Esophagus (tissue), 2 donors: ENCODE results near the gene WNK2. TPM values are rescaled to one million over a fixed set of nuclear protein-coding genes. Genes with fewer than 3 reads are reported as not detected.
"Not testable (repeated sequence)": the region's sequence is repeated elsewhere in the genome, so short reads cannot be mapped to it uniquely, and the experiment has no call there.

ENCODE experiments used
- H3K27ac ChIP-seq, 2 donors: one replicate each; pipeline ENCODE4 v1.5.1; 2013; ENCODE audit warnings: low read depth in 2 of 2, mild to moderate bottlenecking in 2 of 2, inconsistent platforms in 1 of 2, low read length in 1 of 2, moderate library complexity in 1 of 2
- H3K27me3 ChIP-seq, 2 donors: one replicate each; pipeline ENCODE4 v1.6.1; 2013; ENCODE audit warnings: low read length in 2 of 2, control low read depth in 1 of 2, mild to moderate bottlenecking in 1 of 2; ENCODE audit not compliant: insufficient read depth in 2 of 2, control insufficient read depth in 1 of 2
- H3K36me3 ChIP-seq, 2 donors: one replicate each; pipeline ENCODE4 v1.6.1; 2013; ENCODE audit warnings: low read length in 1 of 2; ENCODE audit not compliant: control insufficient read depth in 2 of 2, insufficient read depth in 2 of 2
- H3K4me1 ChIP-seq, 2 donors: one replicate each; pipeline ENCODE4 v1.6.1; 2013; ENCODE audit warnings: low read length in 1 of 2; ENCODE audit not compliant: control insufficient read depth in 2 of 2, insufficient read depth in 2 of 2
- H3K4me3 ChIP-seq, 2 donors: one replicate each; pipeline ENCODE4 v1.5.1; 2013; ENCODE audit warnings: low read length in 2 of 2, mild to moderate bottlenecking in 2 of 2, low read depth in 1 of 2, moderate library complexity in 1 of 2
- H3K9me3 ChIP-seq, 2 donors: one replicate each; pipeline ENCODE4 v1.6.1; 2013; ENCODE audit warnings: mild to moderate bottlenecking in 2 of 2, low read depth in 1 of 2, low read length in 1 of 2, moderate library complexity in 1 of 2; ENCODE audit not compliant: control insufficient read depth in 2 of 2, insufficient read depth in 1 of 2
- WGBS, 2 donors: extraction: QIAGEN DNeasy Blood & Tissue Kit; methylation state at CpG; one replicate each; pipeline ENCODE4 v1.1.7; 2013; 5-methylcytosine and 5-hydroxymethylcytosine counted together
- polyA plus RNA-seq, 2 donors: library from polyadenylated mRNA; stranded (reverse); fragments of 200-250 nt; gene quantifications; one replicate each; pipeline ENCODE4 v1.2.3, GENCODE V29; 2013
- donor health status: healthy with polysubstance abuse.
- donor health status: Bipolar disorder and iron deficiency.

Gene WNK2
- polyA plus RNA-seq, 2 donors = 2.1 to 3.4 TPM

DNA sequence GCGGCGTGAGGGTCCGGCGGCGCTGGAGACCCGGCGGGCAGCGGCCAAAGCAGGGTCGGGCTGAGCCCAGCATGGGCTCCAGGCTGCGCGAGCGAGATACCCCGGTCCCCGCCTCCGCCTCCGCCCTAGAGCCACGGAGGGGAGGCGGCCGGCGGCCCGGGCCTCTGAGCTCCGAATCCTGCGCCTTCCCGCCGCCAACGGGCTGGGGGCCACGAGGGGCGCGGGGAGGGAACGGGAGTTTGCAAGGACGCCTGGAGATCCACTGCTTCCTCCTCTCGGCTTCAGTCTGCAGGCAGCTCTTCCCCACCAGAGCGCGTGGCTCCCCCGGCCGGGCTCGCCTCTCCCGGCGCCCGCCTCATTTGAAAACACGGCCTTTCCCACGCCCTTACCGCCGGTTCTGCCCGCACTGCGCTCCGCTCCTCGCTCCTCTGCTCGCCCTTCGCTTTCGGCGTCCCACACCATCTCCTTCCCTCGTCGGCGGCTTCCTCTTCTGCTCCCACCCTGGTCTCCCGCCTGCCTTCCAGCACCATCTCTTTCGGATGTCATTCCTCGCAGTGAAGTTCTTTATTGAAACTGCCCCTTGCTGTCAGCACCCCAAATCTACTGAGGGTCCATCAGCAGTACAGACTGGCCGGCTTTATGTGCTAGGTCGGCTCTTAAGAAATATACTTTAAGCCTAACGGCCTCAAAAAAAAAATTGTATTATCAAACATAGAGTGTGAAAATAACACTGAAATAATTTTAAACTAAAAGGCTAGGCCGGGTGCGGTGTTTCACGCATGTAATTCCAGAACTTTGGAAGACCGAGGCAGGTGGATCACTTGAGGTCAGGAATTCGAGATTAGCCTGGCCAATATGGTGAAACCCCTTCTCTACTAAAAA is 162.5 kb downstream of the WNK2 start:
- no peaks in the 10 kb centered on the region for H3K27me3 ChIP-seq
- H3K4me1 ChIP-seq = peaks cover 0 to 11% of the 10 kb centered on the region in 2 donors
- no peak overlapping the region for H3K27ac ChIP-seq
- 16 to 20% methylated on average over 45 to 66 of the region's 66 CpGs for WGBS, 2 donors
- no peaks in the 10 kb centered on the region for H3K36me3 ChIP-seq
- peak overlapping the region; percentile 29 to 40 for H3K4me3 ChIP-seq
- H3K9me3 ChIP-seq = no peaks in the 10 kb centered on the region

- H3K36me3 ChIP-seq, H3K4me1 ChIP-seq, H3K27ac ChIP-seq, H3K4me3 ChIP-seq, H3K27me3 ChIP-seq, H3K9me3 ChIP-seq: not testable (repeated sequence)
- WGBS, 2 donors = 92 to 93% methylated on average over 9 of the region's 9 CpGs
Measured at GRCh38 chr9:93347371-93347975, 163.5 kb downstream of the WNK2 start.

GRCh38 chr9:93353413-93354310 is 169.7 kb downstream of the WNK2 start:
- not testable (repeated sequence) for H3K4me3 ChIP-seq, H3K36me3 ChIP-seq, H3K9me3 ChIP-seq, H3K4me1 ChIP-seq, H3K27ac ChIP-seq, H3K27me3 ChIP-seq
- 91 to 93% methylated on average over 14 of the region's 14 CpGs for WGBS, 2 donors

DNA sequence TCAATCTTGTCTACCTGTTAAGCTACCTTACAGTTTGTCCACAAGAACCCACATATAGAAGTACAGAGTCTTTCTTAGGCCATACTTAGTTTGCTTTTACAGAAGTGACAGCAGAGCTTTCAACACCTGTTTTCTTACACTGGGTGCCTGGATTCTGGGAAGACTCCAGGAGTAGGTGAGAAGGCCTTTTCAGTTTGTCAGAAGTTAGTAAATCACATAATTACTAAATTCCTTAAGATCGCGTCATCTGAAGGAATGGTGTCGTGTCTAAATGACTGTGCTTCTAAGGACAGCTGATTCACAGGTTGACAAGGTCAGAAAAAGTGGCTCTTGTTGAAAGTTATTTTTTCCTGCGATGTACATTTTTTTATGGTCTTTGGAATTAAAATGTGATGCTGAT is 170.5 kb downstream of the WNK2 start:
- Histone ChIP-seq H3K4me3 (no peak overlapping the region), H3K36me3 (no peaks in the 10 kb centered on the region), H3K4me1 (no peaks in the 10 kb centered on the region), H3K9me3 (no peaks in the 10 kb centered on the region), H3K27ac (no peak overlapping the region), H3K27me3 (no peaks in the 10 kb centered on the region)
- 85% methylated on average over 4 of the region's 4 CpGs for WGBS, 2 donors

DNA sequence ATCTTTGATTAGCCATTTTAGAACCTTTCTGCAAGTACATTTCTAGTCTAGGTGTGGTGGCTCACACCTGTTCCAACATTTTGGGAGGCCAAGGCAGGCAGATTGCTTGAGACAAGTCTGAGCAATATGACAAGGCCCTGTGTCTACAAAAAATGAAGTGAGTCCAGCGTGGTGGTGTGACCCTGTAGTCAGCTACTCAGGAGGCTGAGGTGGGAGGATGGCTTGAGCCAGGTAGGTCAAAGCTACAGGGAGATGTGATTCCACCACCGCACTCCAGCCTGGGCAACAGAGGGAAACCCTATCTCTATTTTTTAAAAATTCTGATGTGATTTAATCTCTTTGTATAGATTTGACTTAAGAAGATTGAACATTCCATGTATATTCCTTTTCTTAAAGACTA is 171.9 kb downstream of the WNK2 start:
- H3K9me3 ChIP-seq = no peaks in the 10 kb centered on the region
- 95 to 96% methylated on average over 2 of the region's 2 CpGs for WGBS, 2 donors
- H3K4me1 ChIP-seq = no peaks in the 10 kb centered on the region
- H3K27me3 ChIP-seq = no peaks in the 10 kb centered on the region
- H3K27ac ChIP-seq = no peak overlapping the region
- H3K4me3 ChIP-seq = no peak overlapping the region
- no peaks in the 10 kb centered on the region for H3K36me3 ChIP-seq

GRCh38 chr9:93357649-93358048 is 173.7 kb downstream of the WNK2 start:
- no peaks in the 10 kb centered on the region for H3K4me1 ChIP-seq
- H3K27ac ChIP-seq = no peak overlapping the region
- no peak overlapping the region for H3K4me3 ChIP-seq
- no peaks in the 10 kb centered on the region for H3K36me3 ChIP-seq
- no peaks in the 10 kb centered on the region for H3K9me3 ChIP-seq
- 57 to 70% methylated on average over 5 of the region's 5 CpGs for WGBS, 2 donors
- no peaks in the 10 kb centered on the region for H3K27me3 ChIP-seq

DNA sequence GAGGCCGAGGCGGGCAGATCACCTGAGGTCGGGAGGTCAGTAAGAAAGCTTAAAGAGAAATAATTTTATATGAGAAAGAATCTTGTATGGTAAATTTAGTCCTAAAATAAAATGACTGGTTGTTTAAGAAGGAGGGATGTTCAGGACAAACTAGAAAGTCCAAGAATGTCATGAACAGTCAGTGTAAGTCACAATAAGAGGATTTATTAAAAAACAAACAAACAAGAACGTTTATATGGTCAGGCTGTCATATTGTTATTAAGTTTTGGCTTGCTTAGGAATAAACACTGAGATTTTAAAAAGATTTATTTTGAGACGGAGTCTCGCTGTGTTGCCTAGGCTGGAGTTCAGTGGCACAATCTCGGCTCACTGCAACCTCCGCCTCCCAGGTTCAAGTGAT is 176.0 kb downstream of the WNK2 start:
- H3K27ac ChIP-seq, H3K4me3 ChIP-seq, H3K4me1 ChIP-seq, H3K27me3 ChIP-seq, H3K36me3 ChIP-seq, H3K9me3 ChIP-seq: not testable (repeated sequence)
- WGBS, 2 donors = 84 to 86% methylated on average over 8 of the region's 8 CpGs

- Histone ChIP-seq H3K4me3 (no peak overlapping the region), H3K27ac (no peak overlapping the region), H3K36me3 (no peaks in the 10 kb centered on the region), H3K4me1 (no peaks in the 10 kb centered on the region), H3K27me3 (no peaks in the 10 kb centered on the region), H3K9me3 (peaks cover 0 to 5% of the 10 kb centered on the region in 2 donors)
- 63 to 65% methylated on average over 3 of the region's 3 CpGs for WGBS, 2 donors
Measured at GRCh38 chr9:93361995-93362394, 178.1 kb downstream of the WNK2 start.

DNA sequence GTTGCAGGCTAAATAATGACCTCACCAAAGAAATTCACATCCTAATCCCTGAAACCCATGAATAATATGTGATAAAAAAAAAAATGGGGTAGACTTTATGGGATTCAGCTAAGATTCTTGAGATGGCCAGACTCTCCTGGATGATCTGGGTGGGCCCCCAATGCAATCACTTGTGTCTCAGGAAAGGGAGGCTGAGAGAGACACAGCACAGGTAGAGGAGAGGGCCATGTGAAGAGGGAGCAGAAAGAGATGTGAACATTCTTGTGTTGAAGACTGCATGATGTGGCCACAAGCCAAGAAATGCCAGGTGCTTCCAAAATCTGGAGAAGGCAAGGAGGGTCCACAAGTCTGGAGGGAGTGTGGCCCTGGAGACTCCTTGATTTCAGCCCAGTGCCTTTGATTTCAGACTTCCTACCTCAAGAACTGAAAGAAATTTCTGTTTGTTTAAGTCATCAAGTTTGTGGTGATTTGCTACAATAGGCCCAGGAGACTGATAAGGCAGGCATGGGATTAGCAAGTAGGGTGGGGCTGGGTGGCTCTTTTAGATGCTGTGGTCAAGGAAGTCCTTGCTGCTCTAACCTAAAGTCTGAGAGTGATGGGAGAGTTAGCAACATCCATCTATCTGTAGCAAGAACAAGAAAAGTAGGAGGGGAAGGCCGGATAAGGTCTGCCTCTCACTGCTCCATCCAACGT is 180.9 kb downstream of the WNK2 start:
- Histone ChIP-seq H3K9me3 (peaks cover 0 to 5% of the 10 kb centered on the region in 2 donors), H3K36me3 (no peaks in the 10 kb centered on the region), H3K4me1 (no peaks in the 10 kb centered on the region), H3K4me3 (no peak overlapping the region), H3K27me3 (no peaks in the 10 kb centered on the region), H3K27ac (no peak overlapping the region)
- WGBS, 2 donors = 89 to 100% methylated on average over 2 of the region's 2 CpGs
